SK-N-SH treated with all-trans-retinoic acid at 6 μM for 48 hours (cell line): ENCODE results near the gene SNCB.

Source experiments
- ATAC-seq: fragments of 200-7000 bp; cut with Tn5 transposase; 3 replicates; pipeline ENCODE4 v1.9.1; 2020; ENCODE audit warnings: mild to moderate bottlenecking, moderate library complexity
- ARNTL ChIP-seq: fragments of 450-650 bp; formaldehyde crosslinking; IDR thresholded peaks from 2 replicates; pipeline ENCODE4 v1.5.0; 2020; ENCODE audit warnings: low read depth, mild to moderate bottlenecking, moderate library complexity, borderline replicate concordance
- BACH2 ChIP-seq: fragments of 250-450 bp; sonication (Bioruptor Pico); IDR thresholded peaks from 2 replicates; pipeline ENCODE4 v1.9.0; 2021; ENCODE audit warnings: mild to moderate bottlenecking, borderline replicate concordance
- CSDC2 ChIP-seq: fragments of 250-450 bp; sonication (Bioruptor Pico); IDR thresholded peaks from 2 replicates; pipeline ENCODE4 v1.5.0; 2020; ENCODE audit warnings: mild to moderate bottlenecking, moderate library complexity
- ESRRG ChIP-seq: fragments of 250-450 bp; sonication (Bioruptor Pico); IDR thresholded peaks from 2 replicates; pipeline ENCODE4 v1.6.1; 2021; ENCODE audit warnings: mild to moderate bottlenecking
- GLIS3 ChIP-seq: fragments of 250-450 bp; sonication (Bioruptor Pico); IDR thresholded peaks from 2 replicates; pipeline ENCODE4 v1.5.0; 2020; ENCODE audit warnings: mild to moderate bottlenecking, moderate library complexity
- ISL1 ChIP-seq: fragments of 250-450 bp; sonication (Bioruptor Pico); IDR thresholded peaks from 2 replicates; pipeline ENCODE4 v2.1.2; 2022; ENCODE audit warnings: mild to moderate bottlenecking, moderate library complexity
- OSR1 ChIP-seq: fragments of 250-450 bp; sonication (Bioruptor Pico); IDR thresholded peaks from 2 replicates; pipeline ENCODE4 v1.8.0; 2022; ENCODE audit warnings: moderate library complexity, mild to moderate bottlenecking, inconsistent platforms
- PPARA ChIP-seq: fragments of 250-450 bp; sonication (Bioruptor Pico); IDR thresholded peaks from 2 replicates; pipeline ENCODE4 v1.5.0; 2020; ENCODE audit warnings: mild to moderate bottlenecking, borderline replicate concordance
- RARB ChIP-seq: fragments of 250-450 bp; sonication (Bioruptor Pico); IDR thresholded peaks from 2 replicates; pipeline ENCODE4 v1.8.0; 2021; ENCODE audit warnings: mild to moderate bottlenecking, moderate library complexity
- TCF4 ChIP-seq: fragments of 250-450 bp; sonication (Bioruptor Pico); IDR thresholded peaks from 2 replicates; pipeline ENCODE4 v1.8.0; 2021; ENCODE audit warnings: mild to moderate bottlenecking, moderate library complexity, borderline replicate concordance
- ZC3H10 ChIP-seq: fragments of 250-450 bp; sonication (Bioruptor Pico); IDR thresholded peaks from 2 replicates; pipeline ENCODE4 v1.5.1; 2021; ENCODE audit warnings: mild to moderate bottlenecking, moderate library complexity
- ZFP30 ChIP-seq: fragments of 450-650 bp; formaldehyde crosslinking; IDR thresholded peaks from 2 replicates; pipeline ENCODE4 v1.5.0; 2022; ENCODE audit warnings: mild to moderate bottlenecking, moderate library complexity
- ZNF565 ChIP-seq: fragments of 450-650 bp; formaldehyde crosslinking; conservative IDR thresholded peaks from 2 replicates; pipeline ENCODE4 v1.5.0; 2020; ENCODE audit warnings: low read depth, mild to moderate bottlenecking, moderate library complexity
- ZNF70 ChIP-seq: fragments of 450-650 bp; formaldehyde crosslinking; IDR thresholded peaks from 2 replicates; pipeline ENCODE4 v1.5.0; 2020; ENCODE audit warnings: mild to moderate bottlenecking, moderate library complexity
- TF ChIP-seq, protein P1 (sequence below): fragments of 250-450 bp; sonication (Bioruptor Pico); IDR thresholded peaks from 2 replicates; pipeline ENCODE4 v1.5.0; 2020; ENCODE audit warnings: mild to moderate bottlenecking, moderate library complexity
- TF ChIP-seq, protein P2 (sequence below): fragments of 250-450 bp; sonication (Bioruptor Pico); IDR thresholded peaks from 2 replicates; pipeline ENCODE4 v1.8.0; 2021; ENCODE audit warnings: low read depth, mild to moderate bottlenecking, moderate library complexity, borderline replicate concordance
- TF ChIP-seq, protein P3 (sequence below): fragments of 250-450 bp; sonication (Bioruptor Pico); IDR thresholded peaks from 2 replicates; pipeline ENCODE4 v1.8.0; 2020; ENCODE audit warnings: mild to moderate bottlenecking, moderate library complexity, borderline replicate concordance
- TF ChIP-seq, protein P4 (sequence below): fragments of 250-450 bp; sonication (Bioruptor Pico); IDR thresholded peaks from 2 replicates; pipeline ENCODE4 v1.5.1; 2020; ENCODE audit warnings: low read depth, mild to moderate bottlenecking, moderate library complexity

SNCB gene

DNA sequence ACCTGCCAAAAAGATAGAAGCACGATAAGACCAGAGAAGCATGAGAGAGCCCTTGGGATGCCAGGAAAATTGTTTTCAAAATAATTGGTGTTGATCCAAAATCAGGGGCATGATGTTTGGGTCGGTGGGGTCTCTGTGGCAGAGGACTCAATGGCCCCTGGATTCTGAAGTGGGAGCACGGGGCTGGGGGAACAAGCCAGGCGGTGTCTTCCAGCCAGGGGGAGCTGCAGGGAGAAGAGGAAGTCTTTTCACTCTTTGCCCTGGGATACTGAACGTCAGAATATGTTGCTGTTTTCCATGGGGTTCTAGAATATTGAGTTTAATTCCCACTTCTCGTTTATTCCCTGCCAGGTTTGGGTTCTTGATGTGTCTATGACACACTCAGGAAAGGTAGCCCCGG, 37.3 kb upstream of the SNCB start:
- TF ChIP-seq CSDC2 (CRISPR knock-in tag) (no peak), ESRRG (CRISPR knock-in tag) (no peak), ARNTL (CRISPR knock-in tag) (no peak), GLIS3 (CRISPR knock-in tag) (no peak), BACH2 (CRISPR knock-in tag) (no peak), ZNF70 (CRISPR knock-in tag) (no peak), OSR1 (CRISPR knock-in tag) (no peak), ZC3H10 (CRISPR knock-in tag) (no peak), ZNF565 (no peak)
- TF ChIP-seq, protein P1, sequence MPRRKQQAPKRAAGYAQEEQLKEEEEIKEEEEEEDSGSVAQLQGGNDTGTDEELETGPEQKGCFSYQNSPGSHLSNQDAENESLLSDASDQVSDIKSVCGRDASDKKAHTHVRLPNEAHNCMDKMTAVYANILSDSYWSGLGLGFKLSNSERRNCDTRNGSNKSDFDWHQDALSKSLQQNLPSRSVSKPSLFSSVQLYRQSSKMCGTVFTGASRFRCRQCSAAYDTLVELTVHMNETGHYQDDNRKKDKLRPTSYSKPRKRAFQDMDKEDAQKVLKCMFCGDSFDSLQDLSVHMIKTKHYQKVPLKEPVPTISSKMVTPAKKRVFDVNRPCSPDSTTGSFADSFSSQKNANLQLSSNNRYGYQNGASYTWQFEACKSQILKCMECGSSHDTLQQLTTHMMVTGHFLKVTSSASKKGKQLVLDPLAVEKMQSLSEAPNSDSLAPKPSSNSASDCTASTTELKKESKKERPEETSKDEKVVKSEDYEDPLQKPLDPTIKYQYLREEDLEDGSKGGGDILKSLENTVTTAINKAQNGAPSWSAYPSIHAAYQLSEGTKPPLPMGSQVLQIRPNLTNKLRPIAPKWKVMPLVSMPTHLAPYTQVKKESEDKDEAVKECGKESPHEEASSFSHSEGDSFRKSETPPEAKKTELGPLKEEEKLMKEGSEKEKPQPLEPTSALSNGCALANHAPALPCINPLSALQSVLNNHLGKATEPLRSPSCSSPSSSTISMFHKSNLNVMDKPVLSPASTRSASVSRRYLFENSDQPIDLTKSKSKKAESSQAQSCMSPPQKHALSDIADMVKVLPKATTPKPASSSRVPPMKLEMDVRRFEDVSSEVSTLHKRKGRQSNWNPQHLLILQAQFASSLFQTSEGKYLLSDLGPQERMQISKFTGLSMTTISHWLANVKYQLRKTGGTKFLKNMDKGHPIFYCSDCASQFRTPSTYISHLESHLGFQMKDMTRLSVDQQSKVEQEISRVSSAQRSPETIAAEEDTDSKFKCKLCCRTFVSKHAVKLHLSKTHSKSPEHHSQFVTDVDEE (CRISPR knock-in tag), result no peak
- TF ChIP-seq, protein P2, sequence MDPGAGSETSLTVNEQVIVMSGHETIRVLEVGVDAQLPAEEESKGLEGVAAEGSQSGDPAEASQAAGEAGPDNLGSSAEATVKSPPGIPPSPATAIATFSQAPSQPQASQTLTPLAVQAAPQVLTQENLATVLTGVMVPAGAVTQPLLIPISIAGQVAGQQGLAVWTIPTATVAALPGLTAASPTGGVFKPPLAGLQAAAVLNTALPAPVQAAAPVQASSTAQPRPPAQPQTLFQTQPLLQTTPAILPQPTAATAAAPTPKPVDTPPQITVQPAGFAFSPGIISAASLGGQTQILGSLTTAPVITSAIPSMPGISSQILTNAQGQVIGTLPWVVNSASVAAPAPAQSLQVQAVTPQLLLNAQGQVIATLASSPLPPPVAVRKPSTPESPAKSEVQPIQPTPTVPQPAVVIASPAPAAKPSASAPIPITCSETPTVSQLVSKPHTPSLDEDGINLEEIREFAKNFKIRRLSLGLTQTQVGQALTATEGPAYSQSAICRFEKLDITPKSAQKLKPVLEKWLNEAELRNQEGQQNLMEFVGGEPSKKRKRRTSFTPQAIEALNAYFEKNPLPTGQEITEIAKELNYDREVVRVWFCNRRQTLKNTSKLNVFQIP, result no peak
- TF ChIP-seq, protein P3, sequence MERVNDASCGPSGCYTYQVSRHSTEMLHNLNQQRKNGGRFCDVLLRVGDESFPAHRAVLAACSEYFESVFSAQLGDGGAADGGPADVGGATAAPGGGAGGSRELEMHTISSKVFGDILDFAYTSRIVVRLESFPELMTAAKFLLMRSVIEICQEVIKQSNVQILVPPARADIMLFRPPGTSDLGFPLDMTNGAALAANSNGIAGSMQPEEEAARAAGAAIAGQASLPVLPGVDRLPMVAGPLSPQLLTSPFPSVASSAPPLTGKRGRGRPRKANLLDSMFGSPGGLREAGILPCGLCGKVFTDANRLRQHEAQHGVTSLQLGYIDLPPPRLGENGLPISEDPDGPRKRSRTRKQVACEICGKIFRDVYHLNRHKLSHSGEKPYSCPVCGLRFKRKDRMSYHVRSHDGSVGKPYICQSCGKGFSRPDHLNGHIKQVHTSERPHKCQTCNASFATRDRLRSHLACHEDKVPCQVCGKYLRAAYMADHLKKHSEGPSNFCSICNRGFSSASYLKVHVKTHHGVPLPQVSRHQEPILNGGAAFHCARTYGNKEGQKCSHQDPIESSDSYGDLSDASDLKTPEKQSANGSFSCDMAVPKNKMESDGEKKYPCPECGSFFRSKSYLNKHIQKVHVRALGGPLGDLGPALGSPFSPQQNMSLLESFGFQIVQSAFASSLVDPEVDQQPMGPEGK, result no peak
- no peak for ATAC-seq

DNA sequence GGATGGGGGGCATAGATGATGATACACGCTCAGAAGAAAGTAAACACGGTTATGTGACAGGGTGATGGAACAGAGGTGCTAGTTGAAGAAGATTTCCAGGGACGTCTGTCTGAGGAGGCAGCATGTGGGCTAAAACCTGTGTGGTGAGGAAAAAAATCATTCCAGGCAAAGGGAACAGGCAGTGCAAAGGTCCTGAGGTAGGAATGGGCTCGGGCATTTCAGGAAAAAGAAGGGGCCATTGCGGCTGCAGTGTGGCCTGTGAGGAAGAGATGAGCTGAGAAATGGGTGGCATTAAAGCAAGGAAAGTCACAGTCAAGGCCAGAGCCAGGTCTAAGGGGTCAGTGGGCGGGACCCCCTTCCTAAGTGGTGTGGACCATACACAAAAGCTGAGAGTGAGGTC, 35.2 kb upstream of the SNCB start:
- ATAC-seq, result no peak
- no peak for TF ChIP-seq GLIS3 (CRISPR knock-in tag)
- TF ChIP-seq BACH2 (CRISPR knock-in tag), result no peak
- TF ChIP-seq PPARA (CRISPR knock-in tag), result no peak
- no peak for TF ChIP-seq ISL1 (CRISPR knock-in tag)
- TF ChIP-seq ZFP30 (CRISPR knock-in tag), result no peak
- no peak for TF ChIP-seq ZNF70 (CRISPR knock-in tag)
- TF ChIP-seq ARNTL (CRISPR knock-in tag), result no peak
- TF ChIP-seq, protein P1 (CRISPR knock-in tag), result no peak
- no peak for TF ChIP-seq RARB
- TF ChIP-seq, protein P2, result no peak

DNA sequence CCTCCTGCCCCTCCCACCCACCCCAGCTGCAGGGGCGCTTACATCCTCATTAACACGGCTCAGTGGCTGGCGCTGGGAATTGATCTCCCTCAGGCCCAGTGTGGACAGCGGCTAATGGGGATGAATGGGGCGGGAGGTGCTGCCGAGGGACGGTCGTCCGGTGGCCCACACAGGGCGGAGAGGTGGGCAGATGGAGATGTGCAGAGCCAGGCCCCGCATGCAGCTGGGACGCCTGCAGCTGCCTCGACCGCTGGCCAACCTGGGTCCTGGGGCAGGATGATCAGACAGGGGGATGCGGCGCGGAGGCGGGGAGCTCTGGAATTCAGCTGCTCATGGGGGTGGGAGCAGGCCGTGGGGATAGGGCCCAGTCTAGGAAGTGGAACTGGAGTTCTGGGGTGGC, 34.6 kb upstream of the SNCB start:
- no peak for ATAC-seq

More for the DNA sequence above, 34.6 kb upstream of the SNCB start:
- no peak for TF ChIP-seq ZFP30 (CRISPR knock-in tag)
- TF ChIP-seq ZNF565, result no peak
- TF ChIP-seq TCF4 (CRISPR knock-in tag), result no peak
- TF ChIP-seq, protein P4, sequence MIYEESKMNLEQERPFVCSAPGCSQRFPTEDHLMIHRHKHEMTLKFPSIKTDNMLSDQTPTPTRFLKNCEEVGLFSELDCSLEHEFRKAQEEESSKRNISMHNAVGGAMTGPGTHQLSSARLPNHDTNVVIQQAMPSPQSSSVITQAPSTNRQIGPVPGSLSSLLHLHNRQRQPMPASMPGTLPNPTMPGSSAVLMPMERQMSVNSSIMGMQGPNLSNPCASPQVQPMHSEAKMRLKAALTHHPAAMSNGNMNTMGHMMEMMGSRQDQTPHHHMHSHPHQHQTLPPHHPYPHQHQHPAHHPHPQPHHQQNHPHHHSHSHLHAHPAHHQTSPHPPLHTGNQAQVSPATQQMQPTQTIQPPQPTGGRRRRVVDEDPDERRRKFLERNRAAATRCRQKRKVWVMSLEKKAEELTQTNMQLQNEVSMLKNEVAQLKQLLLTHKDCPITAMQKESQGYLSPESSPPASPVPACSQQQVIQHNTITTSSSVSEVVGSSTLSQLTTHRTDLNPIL (CRISPR knock-in tag), result no peak
